Fibroblast of villous mesenchyme (primary cell): Measurements from ENCODE around the gene DNAAF1. TPM values are rescaled to one million over a fixed set of nuclear protein-coding genes. Genes with fewer than 3 reads are reported as not detected.

Experiments
- DNase-seq: peaks from one replicate; pipeline ENCODE4 v3.0.0-alpha.2; 2010; ENCODE audit warnings: low read depth
- H3K4me3 ChIP-seq: 2 replicates; pipeline ENCODE4 v1.5.1; 2011; ENCODE audit warnings: low read depth, mild to moderate bottlenecking, low read length
- total RNA-seq: library from RNA; depleted of rRNA; stranded (reverse); fragments of >200 nt; gene quantifications from 2 replicates; pipeline ENCODE4 v1.2.3, GENCODE V29; 2012
- TF ChIP-seq, protein P1 (sequence below): IDR thresholded peaks from 2 replicates; pipeline ENCODE4 v1.5.1; 2012; ENCODE audit warnings: low read depth, mild to moderate bottlenecking, low read length; ENCODE audit not compliant: insufficient read depth

Gene DNAAF1
- total RNA-seq, 1 donor = not detected

GRCh38 chr16:84218956-84219355 lies 73.8 kb downstream of the DNAAF1 start:
- TF ChIP-seq, protein P1, sequence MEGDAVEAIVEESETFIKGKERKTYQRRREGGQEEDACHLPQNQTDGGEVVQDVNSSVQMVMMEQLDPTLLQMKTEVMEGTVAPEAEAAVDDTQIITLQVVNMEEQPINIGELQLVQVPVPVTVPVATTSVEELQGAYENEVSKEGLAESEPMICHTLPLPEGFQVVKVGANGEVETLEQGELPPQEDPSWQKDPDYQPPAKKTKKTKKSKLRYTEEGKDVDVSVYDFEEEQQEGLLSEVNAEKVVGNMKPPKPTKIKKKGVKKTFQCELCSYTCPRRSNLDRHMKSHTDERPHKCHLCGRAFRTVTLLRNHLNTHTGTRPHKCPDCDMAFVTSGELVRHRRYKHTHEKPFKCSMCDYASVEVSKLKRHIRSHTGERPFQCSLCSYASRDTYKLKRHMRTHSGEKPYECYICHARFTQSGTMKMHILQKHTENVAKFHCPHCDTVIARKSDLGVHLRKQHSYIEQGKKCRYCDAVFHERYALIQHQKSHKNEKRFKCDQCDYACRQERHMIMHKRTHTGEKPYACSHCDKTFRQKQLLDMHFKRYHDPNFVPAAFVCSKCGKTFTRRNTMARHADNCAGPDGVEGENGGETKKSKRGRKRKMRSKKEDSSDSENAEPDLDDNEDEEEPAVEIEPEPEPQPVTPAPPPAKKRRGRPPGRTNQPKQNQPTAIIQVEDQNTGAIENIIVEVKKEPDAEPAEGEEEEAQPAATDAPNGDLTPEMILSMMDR = no peak
- DNase-seq = no peak
- H3K4me3 ChIP-seq = no peak overlapping the region

- DNase-seq = peak; percentile 0
- H3K4me3 ChIP-seq = no peak overlapping the region
- TF ChIP-seq, protein P1 = no peak
Measured at GRCh38 chr16:84220851-84221250, 75.7 kb downstream of the DNAAF1 start.

GRCh38 chr16:84223456-84223855 lies 78.3 kb downstream of the DNAAF1 start:
- H3K4me3 ChIP-seq = no peak overlapping the region
- no peak for DNase-seq
- TF ChIP-seq, protein P1 = no peak

DNA sequence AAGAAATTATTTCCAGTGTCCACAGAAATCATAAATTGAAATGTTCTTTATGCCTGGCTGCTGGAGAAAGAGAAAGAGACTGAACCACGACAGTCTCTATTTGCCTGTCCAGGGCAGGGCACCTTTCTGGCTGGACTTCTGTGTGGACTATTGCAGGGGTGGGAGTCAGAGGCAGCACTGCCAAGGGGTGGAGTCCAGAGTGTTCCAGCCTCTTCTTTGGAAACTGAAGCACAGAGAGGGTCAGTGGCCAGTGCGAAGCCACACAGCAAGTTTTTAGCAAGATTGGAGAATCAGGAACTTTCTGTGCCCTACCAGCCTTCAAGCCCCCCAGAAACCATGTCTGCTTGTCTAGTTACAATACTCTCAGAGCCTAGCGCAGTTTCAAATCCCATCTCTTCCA lies 79.4 kb downstream of the DNAAF1 start:
- H3K4me3 ChIP-seq = no peak overlapping the region
- TF ChIP-seq, protein P1 = no peak
- no peak for DNase-seq

DNA sequence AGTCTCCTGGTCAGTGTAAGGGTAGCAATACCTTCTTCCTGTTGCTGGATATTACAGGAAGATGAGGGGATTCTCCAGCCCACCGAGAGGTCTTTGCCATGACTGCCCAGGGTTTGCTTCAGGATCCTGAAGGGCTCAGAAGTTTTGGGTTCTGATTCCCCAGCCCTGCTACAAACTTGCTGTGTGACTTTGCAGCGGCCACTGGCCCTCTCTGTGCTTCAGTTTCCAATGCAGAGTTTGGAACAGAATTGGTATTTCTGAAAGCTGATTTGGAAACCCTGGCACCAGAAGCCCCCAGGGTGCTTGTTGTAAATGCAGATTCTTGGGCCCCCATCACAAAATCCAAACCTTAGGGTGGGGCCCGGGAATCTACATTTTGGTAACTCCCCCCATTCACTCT lies 80.0 kb downstream of the DNAAF1 start:
- TF ChIP-seq, protein P1 = no peak
- DNase-seq = no peak

DNA sequence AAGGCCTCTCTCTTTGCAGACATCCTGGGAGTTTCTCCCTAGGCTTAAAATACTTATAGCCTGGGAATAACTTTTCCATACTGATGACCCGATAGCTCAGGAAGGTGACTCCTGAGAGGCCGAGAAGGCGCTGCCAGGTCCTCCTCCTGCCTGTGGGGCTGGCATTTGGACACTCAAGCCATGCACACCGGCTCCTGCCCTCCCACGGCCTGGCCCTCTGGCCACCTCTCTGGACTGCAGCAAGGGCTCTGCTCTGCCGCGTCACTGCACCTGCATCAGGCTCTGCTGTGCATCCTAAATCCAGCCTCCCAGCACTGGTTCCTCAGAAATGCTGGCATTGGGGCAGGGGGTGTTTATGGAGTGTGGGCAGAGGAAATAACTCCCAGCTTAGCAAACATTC lies 80.5 kb downstream of the DNAAF1 start:
- TF ChIP-seq, protein P1 = no peak
- DNase-seq = no peak
- H3K4me3 ChIP-seq = no peak overlapping the region

More for the DNA sequence above, 80.0 kb downstream of the DNAAF1 start:
- no peak overlapping the region for H3K4me3 ChIP-seq

GRCh38 chr16:84226026-84226425 lies 80.9 kb downstream of the DNAAF1 start:
- TF ChIP-seq, protein P1 = no peak
- no peak for DNase-seq
- H3K4me3 ChIP-seq = no peak overlapping the region
